GM12874 (cell line): ENCODE measurements around the gene ARHGAP12.

Experiments
- TF ChIP-seq, protein P1 (sequence below): IDR thresholded peaks from 2 replicates; pipeline ENCODE4 v1.5.1; 2011; ENCODE audit warnings: low read depth, mild to moderate bottlenecking, control low read depth, low read length, moderate library complexity; ENCODE audit not compliant: insufficient read depth

The ARHGAP12 gene

DNA sequence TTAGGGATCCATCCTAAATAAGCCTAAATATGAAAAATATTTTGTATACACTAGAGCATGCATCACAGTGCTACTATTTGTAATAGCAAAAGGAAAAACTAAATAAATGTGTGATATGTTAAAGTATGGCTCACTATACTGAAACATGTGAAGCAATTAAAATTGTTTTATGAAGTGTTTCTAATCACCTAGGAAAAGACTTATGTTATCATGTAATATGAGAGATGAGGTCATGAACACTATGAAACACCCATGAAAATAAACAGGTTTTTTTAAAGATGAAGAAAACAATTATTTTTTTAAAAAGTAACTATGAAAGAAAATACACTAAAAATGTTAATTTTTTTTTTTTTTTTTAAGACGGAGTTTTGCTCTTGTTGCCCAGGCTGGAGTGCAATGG, 16.8 kb upstream of the ARHGAP12 start:
- TF ChIP-seq, protein P1, sequence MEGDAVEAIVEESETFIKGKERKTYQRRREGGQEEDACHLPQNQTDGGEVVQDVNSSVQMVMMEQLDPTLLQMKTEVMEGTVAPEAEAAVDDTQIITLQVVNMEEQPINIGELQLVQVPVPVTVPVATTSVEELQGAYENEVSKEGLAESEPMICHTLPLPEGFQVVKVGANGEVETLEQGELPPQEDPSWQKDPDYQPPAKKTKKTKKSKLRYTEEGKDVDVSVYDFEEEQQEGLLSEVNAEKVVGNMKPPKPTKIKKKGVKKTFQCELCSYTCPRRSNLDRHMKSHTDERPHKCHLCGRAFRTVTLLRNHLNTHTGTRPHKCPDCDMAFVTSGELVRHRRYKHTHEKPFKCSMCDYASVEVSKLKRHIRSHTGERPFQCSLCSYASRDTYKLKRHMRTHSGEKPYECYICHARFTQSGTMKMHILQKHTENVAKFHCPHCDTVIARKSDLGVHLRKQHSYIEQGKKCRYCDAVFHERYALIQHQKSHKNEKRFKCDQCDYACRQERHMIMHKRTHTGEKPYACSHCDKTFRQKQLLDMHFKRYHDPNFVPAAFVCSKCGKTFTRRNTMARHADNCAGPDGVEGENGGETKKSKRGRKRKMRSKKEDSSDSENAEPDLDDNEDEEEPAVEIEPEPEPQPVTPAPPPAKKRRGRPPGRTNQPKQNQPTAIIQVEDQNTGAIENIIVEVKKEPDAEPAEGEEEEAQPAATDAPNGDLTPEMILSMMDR: no peak

DNA sequence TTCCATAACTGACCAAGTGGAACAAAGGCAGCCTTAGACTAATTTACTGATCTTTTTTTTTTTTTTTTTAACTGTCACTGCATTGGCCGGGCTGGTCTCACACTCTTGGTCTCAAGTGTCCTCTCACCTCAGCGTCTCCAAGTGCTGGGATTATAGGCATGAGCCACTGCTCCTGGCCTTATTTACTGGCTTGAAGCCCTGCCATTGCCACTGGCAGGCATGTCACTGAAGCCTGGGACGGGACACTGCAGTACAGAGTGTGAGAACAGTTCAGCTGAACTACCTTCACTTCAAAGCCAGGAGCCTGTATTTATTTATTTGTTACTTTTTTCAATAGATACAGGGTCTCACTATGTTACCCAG, 15.4 kb upstream of the ARHGAP12 start:
- TF ChIP-seq, protein P1: no peak

DNA sequence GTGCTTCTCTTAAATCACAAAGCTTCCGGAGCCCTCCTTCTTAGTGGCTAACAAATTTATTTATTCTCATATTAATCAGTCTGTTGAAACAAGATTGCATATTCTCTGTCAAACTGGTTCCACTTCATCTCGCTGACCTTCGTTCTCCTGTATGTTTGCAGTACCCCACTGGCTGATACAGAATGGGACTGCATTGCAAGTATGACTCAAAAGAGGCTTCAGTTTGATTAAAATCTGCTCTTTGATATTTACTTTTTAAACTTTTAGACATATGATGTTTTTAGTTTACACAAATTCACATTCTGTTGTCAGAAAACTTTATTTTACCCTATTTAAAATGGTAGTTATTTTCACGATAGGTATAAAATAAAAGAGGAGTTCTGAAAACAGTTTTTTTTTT, 14.3 kb upstream of the ARHGAP12 start:
- TF ChIP-seq, protein P1: no peak

DNA sequence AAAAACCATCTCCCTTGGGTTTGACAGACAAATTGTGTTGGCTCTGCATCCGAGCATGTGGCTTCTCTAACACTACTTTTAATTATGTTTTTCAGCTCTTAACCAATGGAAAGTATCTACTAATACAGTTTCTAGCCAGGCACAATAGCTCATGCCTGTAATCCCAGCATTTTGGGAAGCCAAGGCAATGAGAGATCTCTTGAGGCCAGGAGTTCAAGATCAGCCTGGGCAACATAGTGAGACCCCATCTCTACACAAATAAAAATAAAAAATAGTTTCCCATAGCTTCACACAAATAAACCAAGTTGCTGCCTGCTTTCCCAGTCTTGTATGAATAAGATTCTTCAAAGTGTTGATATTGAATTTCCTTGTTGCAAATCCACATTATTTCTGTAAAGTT, 13.8 kb upstream of the ARHGAP12 start:
- TF ChIP-seq, protein P1: no peak

DNA sequence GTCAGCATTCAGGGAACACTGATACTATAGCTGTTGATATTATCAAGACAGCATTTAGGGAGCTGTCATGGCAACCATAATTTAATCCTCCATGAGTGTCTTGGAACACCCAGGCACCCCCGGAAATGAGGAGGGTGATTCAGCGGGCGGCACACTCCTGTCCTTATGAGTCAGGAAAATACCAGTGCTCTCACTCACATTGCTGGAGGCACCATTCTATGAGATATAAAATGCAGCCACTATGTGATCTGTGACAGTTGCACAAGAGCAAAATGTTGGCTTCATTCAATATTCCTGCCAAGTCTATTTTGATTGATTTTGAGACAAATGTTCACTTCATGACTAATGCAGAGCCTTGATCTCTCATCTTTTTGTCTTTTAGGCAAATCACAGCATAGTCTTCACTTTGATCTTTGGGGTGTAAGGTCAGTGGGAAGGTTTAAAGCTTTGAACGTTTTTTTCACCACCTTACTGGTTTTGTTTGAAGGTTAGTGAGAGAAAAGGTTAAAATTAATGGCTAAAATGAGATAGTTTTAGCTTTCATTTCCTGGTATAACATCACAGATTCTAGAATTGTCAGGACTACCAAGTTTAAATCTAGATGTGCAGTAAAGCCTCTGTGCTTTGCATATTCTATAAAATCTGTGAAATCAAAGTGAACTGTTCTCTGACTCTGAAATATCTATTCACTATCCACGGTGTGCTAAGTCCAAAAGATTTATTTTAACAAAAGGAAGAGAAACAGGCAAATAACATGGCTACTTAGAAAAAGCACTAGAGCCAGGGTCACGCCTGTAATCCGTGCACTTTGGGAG, 12.4 kb upstream of the ARHGAP12 start:
- TF ChIP-seq, protein P1: no peak

DNA sequence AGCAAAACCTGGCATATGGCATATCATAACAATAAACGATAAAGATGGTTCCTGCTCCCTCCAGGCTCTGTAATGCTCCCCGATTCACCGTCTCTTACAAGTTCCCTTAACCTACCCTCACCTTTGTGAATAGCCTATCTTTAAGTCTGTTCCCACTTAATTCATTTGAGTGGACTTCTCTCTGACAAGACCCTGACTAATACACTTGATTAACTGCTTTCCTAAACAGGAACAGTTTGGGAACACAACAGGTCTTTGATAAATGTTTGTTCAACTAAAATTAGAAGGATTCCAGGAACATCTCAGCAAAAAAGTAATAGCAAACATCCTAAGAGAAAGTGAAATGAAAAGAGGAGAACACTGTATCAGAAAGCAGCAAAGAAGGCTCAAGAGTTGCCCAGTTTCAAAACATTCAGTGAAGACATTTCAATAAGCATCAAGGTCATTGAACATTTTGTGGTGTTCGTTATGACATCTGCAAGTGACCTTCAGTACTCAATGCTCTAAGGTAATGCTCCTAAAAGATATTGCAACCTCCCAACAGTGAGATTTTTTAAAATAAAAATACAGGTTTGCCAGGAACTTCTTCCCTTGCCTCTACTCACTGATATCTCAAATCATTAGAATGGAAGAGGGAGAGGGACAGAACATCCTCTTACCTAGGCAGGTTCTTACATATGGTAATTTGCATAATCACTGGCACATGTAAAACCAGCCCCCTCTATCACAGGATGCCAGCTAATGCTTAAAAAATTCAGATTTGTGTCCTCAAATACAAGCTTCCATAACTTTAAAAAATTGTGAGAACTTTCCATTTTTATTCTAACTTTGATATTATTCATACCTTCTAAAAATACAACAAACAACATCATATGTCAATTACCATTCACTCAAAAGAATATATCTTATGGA, 11.4 kb upstream of the ARHGAP12 start:
- TF ChIP-seq, protein P1: no peak

DNA sequence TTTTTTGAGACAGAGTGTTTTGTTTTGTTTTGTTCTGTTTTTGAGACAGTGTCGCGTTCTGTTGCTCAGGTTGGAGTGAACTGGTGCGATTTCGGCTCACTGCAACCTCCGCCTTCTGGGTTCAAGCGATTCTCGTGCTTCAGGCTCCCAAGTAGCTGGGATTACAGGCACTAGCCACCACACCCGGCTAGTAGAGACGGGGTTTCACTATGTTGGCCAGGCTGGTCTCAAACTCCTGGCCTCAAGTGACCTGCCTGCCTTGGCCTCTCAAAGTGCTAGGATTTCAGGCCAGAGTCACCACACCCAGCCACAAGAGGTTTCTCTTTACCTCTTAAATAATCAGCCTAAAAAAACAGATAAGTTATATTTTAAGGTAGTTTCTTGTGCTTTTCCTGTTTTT, 8.7 kb upstream of the ARHGAP12 start:
- TF ChIP-seq, protein P1: no peak
